A673 (cell line): ENCODE data around the gene IRS1. TPM values are rescaled to one million over a fixed set of nuclear protein-coding genes. Genes with fewer than 3 reads are reported as not detected.

Source experiments
- BruUV-seq: library from RNA; stranded (reverse); fragments of 400-500 nt; replicated peaks from 2 replicates; lab custom pipeline; 2021; lab: Mats Ljungman, UMichigan
- CTCF ChIA-PET: fragments of 300-600 bp; sonication (Branson Sonifier 250); formaldehyde crosslinking; loops from one replicate; lab custom pipeline; 2022; ENCODE audit warnings: antibody characterized with exemption; lab: Charles Lee
- POLR2A ChIA-PET: fragments of 300-600 bp; sonication (Branson Sonifier 250); formaldehyde crosslinking; loops from one replicate; lab custom pipeline; 2022; ENCODE audit warnings: antibody characterized with exemption; ENCODE audit not compliant: low non-redundant PET; lab: Charles Lee
- DNase-seq: peaks from one replicate; pipeline ENCODE4 v3.0.0-alpha.2; 2015; ENCODE audit warnings: low spot score
- H3K27ac ChIP-seq: fragments of 200-600 bp; sonication (generic); 2 replicates; pipeline ENCODE4 v1.5.1; 2016; ENCODE audit warnings: mixed run types, low read depth, mild to moderate bottlenecking, mixed read lengths, antibody characterized with exemption, low read length; ENCODE audit not compliant: poor library complexity, severe bottlenecking
- H3K27me3 ChIP-seq: fragments of 200-600 bp; sonication (generic); replicated peaks from 2 replicates; pipeline ENCODE4 v1.6.1; 2017; ENCODE audit warnings: mixed run types, low read depth, mild to moderate bottlenecking, mixed read lengths, antibody characterized with exemption, low read length; ENCODE audit not compliant: insufficient read depth, poor library complexity
- H3K36me3 ChIP-seq: fragments of 200-600 bp; sonication (generic); 2 replicates; pipeline ENCODE4 v1.6.1; 2016; ENCODE audit warnings: mixed run types, mild to moderate bottlenecking, mixed read lengths, antibody characterized with exemption, low read length; ENCODE audit not compliant: insufficient read depth, poor library complexity, severe bottlenecking
- H3K4me1 ChIP-seq: fragments of 200-600 bp; sonication (generic); 2 replicates; pipeline ENCODE4 v1.6.1; 2017; ENCODE audit warnings: mixed run types, mild to moderate bottlenecking, mixed read lengths, antibody characterized with exemption, low read length; ENCODE audit not compliant: insufficient read depth, poor library complexity, severe bottlenecking
- H3K4me3 ChIP-seq: fragments of 200-600 bp; sonication (generic); 2 replicates; pipeline ENCODE4 v1.5.1; 2016; ENCODE audit warnings: low read depth, mixed run types, mild to moderate bottlenecking, mixed read lengths, low read length; ENCODE audit not compliant: poor library complexity, severe bottlenecking
- H3K9me3 ChIP-seq: fragments of 200-600 bp; sonication (generic); 2 replicates; pipeline ENCODE4 v1.6.1; 2016; ENCODE audit warnings: mixed run types, low read depth, mild to moderate bottlenecking, mixed read lengths, antibody characterized with exemption, low read length; ENCODE audit not compliant: poor library complexity, severe bottlenecking
- CTCF ChIP-seq: fragments of 300-800, 200-600 bp; sonication (generic); conservative IDR thresholded peaks from 2 replicates; pipeline ENCODE4 v1.5.1; 2017; ENCODE audit warnings: low read depth, mild to moderate bottlenecking, antibody characterized with exemption, low read length, moderate library complexity, mixed read lengths
- EZH2 ChIP-seq: fragments of 200-600 bp; sonication (generic); IDR thresholded peaks from 2 replicates; pipeline ENCODE4 v1.6.1; 2017; ENCODE audit warnings: borderline replicate concordance, low read depth, mild to moderate bottlenecking, mixed read lengths, antibody characterized with exemption, low read length; ENCODE audit not compliant: poor library complexity, severe bottlenecking
- intact Hi-C: fragments of 100-400 bp; cut with micrococcal nuclease; formaldehyde crosslinking; loops from one replicate; pipeline ENCODE4 v1.10.0; 2022; ENCODE audit not compliant: unreplicated experiment
- total RNA-seq: library from RNA; stranded (reverse); gene quantifications from 2 replicates; pipeline ENCODE4 v1.2.3, GENCODE V29; 2021

The IRS1 gene
- total RNA-seq, 1 experiment from 2014 or later, result 29.3 TPM

- TF ChIP-seq EZH2 (no peak), CTCF (no peak)
- ChIA-PET CTCF (no interaction called here), POLR2A (no interaction called here)
- no peaks in the 10 kb centered on the region for H3K9me3 ChIP-seq
- H3K27ac ChIP-seq, result no peak overlapping the region
- H3K36me3 ChIP-seq, result no peaks in the 10 kb centered on the region
- no peaks in the 10 kb centered on the region for H3K27me3 ChIP-seq
- H3K4me3 ChIP-seq, result no peak overlapping the region
- intact Hi-C loops, result no loop called here
- BruUV-seq, result no TSS peak
- peaks cover 4% of the 10 kb centered on the region for H3K4me1 ChIP-seq
- DNase-seq, result peak; percentile 26
Observed at GRCh38 chr2:226699321-226699720, 100.3 kb downstream of the IRS1 start.

GRCh38 chr2:226698671-226699070 is 100.9 kb downstream of the IRS1 start:
- Histone ChIP-seq H3K27me3 (no peaks in the 10 kb centered on the region), H3K4me1 (peaks cover 7% of the 10 kb centered on the region), H3K36me3 (no peaks in the 10 kb centered on the region), H3K9me3 (no peaks in the 10 kb centered on the region), H3K4me3 (no peak overlapping the region), H3K27ac (no peak overlapping the region)
- ChIA-PET CTCF (no interaction called here), POLR2A (no interaction called here)
- BruUV-seq, result no TSS peak
- intact Hi-C loops, result no loop called here
- DNase-seq, result no peak
- no peak for TF ChIP-seq EZH2
- TF ChIP-seq CTCF, result no peak

GRCh38 chr2:226694586-226695284 is 104.9 kb downstream of the IRS1 start:
- no peaks in the 10 kb centered on the region for H3K9me3 ChIP-seq
- peaks cover 7% of the 10 kb centered on the region for H3K4me1 ChIP-seq
- ChIA-PET POLR2A (no interaction called here), CTCF (no interaction called here)
- H3K36me3 ChIP-seq, result no peaks in the 10 kb centered on the region
- H3K27me3 ChIP-seq, result no peaks in the 10 kb centered on the region
- DNase-seq, result no peak
- TF ChIP-seq CTCF (no peak), EZH2 (no peak)
- H3K27ac ChIP-seq, result no peak overlapping the region
- intact Hi-C loops, result no loop called here
- BruUV-seq, result no TSS peak
- H3K4me3 ChIP-seq, result no peak overlapping the region
